Activated CD4-positive, alpha-beta T cell treated with anti-CD3 and anti-CD28 coated beads, Interleukin-2, amount 50 U/mL, for 4 hours (primary cell): Measurements from ENCODE around the gene AP3D1.

Source experiments
- DNase-seq, 2 experiments: peaks; one replicate each; pipeline ENCODE4 v3.0.0-alpha.2; 2020

AP3D1 gene

DNA sequence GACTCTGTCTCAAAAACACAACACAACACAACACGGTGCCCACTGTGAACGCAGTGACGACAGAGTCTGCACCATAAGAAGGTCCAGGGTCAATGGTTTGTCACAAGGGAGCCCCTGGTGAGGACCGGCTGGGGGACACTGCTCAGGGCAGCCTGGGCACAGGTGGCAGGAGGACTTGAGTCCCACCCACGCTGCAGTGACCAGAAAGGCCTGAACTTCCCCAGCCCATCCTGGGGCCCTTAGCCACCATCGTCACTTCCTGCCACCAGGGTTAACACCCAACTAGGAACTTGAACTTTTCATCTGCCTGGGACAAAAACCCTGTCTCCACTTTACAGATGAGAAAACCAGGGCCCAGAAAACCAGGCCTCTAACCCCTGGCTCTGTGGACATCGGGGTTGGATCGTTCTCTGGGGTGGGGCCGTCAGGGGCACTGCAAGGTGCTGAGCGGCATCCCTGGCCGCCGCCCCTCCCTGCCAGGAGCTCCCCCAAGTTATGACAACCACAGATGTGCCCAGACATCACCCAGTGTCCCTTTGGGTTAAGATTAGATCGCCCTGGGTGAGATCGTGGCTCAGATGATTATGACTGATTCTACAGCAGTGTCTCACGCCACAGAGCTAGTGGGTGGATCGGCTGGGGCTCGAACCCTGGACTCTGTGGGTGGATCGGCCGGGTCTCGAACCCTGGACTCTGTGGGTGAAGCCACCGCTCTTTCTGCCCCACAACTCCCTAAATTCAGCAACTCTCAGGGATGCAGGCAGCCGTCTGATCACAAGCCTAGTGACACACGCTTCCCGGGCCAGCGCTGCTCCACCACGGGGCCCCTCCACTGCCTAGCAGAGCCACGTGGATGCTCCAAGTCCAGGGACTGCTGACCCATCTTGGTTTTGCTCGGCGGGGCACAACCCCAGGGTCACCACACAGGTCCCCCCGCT is 69.2 kb downstream of the AP3D1 start:
- DNase-seq = no peak

DNA sequence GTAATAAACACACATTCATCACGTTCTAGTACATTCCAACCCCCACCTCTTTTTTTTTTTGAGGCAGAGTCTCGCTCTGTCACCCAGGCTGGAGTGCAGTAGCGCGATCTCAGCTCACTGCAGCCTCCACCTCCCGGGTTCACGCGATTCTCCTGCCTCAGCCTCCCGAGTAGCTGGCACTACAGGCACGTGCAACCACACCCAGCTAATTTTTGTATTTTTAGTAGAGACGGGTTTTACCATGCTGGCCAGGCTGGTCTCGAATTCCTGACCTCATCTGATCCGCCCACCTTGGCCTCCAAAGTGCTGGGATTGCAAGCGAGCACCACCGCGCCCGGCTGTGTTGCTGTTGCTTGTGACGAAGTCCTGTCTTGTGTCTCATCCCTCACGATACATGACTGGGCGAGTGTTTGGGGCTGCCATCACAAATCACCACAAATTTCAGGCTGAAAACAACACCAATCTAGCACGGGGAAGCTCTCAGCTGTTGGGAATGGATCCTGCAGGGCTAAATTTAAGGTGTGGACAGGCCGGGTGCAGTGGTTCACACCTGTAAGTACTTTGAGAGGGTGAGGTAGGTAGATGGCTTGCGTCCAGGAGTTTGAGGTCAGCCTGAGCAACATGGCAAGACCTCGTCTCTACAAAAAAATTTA is 70.9 kb downstream of the AP3D1 start:
- DNase-seq = no peak

- DNase-seq = no peak
These were observed 71.5 kb downstream of the AP3D1 start for GRCh38 chr19:2079865-2080301.

GRCh38 chr19:2079076-2079864 is 72.1 kb downstream of the AP3D1 start:
- DNase-seq = no peak

- no peak for DNase-seq
These were observed 73.3 kb downstream of the AP3D1 start for GRCh38 chr19:2077833-2078619.

DNA sequence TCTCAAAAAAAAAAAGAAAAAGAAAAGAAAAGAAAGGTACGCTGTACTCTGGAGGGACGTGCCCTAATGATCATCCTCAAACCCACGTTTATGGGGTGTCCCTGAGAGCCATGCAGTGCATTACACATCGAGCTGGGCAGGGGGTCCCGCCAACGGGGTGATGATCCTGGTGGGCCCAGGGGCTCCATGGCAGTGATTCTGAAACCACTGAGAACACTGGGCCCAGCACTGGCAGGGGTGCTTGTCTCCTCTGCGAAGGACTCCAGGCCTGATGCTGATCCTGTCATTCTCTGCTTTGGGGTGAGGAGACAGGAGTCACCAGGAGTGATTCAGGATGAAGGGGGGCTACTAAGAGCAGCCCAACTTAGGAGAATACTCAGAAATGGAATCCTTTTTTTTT is 74.0 kb downstream of the AP3D1 start:
- no peak for DNase-seq

DNA sequence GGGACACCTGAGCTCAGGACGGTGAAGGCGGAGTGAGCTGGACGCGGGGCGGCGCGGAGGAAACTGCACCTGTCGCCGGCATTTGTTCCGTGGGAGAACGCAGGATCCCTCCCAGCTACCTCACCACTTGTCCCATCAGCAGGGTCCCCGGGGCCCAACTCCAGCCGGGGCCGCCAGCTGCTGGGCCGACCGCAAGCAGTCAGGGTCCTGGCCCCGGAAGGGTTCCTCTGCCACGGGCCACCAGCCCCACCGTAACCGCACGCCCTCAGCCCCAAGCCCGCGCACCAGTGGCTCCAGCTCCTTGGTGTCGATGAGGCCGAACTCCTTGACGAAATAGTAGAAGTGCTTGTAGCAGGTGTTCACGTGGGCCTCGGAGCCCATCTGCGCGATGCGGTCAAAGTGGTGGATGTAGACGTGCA is 74.8 kb downstream of the AP3D1 start:
- DNase-seq = no peak

DNA sequence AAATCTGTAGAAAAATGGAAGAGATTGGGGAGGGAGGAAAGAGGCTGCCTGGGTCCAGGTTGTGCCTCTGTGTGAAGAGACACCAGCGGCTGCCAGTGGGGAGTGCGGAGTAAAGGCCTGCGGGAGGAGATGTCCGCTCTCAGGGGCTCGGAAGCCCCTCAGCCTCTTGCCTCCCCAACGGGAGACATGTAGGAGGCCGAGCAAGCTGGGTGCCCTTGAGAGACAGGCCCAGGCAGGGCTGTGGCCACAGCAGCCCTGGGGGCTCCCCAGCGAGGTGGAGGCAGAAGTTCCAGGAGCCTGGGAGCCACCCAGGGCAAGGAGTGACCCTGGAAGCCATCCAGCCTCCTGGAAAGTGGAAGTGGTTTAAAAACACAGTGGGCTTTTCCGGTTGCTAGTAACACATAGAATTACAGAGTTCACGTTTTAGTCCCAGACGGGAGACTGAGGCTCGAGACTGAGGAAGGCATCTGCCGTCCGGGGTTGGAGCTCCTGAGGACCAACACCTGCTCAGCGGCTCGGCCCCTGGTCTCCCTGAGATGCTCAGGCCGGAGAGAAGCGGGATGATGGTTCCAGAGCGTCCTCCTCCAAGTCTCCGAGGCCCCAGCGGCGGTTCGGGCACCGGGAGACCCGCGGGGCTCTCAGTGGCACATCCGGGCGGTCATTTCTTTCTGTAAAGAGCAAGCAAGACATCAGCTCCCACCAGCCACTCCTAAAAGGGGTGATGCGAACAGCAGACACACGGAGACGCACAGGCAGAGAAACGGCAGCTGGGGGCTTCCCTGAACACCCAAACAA is 78.4 kb downstream of the AP3D1 start:
- no peak for DNase-seq

DNA sequence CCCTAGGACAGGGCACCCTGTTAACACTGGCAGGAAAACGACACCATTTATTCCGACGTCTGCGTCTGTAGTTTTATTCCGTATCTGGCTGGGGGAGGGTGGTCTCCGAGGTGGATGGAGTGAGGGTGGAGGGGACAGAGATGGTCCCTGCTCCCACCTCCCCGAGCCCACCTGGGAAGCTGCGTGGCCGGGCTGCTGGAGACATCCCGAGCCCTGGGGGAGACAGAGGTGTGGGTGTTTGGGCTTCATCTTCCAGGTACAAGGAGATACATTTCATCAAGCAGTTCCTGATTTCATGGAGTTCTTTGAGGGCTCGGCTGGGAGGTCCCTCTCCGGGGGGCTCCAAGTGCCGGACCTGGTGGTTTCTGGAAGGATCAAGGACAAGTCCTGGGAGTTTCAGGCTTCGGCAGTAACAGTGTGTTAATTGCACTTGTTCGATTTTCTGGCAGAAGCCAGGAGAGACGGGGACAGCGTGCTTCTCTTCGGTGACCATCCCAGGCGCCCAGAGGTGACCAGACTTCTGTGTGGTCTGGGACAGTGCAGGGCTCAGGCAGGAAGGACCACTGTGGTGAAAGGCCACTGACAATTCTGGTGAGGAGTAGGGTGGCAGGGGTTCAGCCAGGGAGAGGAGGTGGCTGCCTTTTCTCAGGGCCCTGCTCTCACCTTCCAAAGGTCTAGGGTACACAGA is 80.2 kb downstream of the AP3D1 start:
- DNase-seq = no peak

- DNase-seq = no peak
These were observed 80.9 kb downstream of the AP3D1 start for GRCh38 chr19:2070436-2070827.

GRCh38 chr19:2064788-2065524 is 86.4 kb downstream of the AP3D1 start:
- DNase-seq = no peak

- no peak for DNase-seq
These were observed 87.0 kb downstream of the AP3D1 start for GRCh38 chr19:2064395-2064787.

GRCh38 chr19:2063824-2064223 is 87.5 kb downstream of the AP3D1 start:
- DNase-seq = no peak

GRCh38 chr19:2062770-2063169 is 88.6 kb downstream of the AP3D1 start:
- no peak for DNase-seq

DNA sequence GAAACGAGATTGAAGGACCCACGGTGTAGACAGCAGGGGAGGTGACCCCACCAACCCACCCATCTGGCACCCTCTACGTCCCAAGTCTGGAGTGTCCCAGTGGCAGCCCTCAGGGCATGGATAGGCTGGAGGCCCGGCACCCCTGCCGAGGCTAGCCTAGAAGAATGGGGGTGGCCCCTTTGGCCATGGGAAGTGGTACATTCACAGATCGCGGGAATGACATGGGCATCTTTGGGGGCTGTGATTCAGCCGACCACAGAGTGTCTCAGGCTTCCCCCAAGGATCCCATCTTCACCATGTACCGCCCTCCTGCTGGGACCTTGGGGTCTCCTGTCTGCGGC is 89.0 kb downstream of the AP3D1 start:
- DNase-seq = no peak

DNA sequence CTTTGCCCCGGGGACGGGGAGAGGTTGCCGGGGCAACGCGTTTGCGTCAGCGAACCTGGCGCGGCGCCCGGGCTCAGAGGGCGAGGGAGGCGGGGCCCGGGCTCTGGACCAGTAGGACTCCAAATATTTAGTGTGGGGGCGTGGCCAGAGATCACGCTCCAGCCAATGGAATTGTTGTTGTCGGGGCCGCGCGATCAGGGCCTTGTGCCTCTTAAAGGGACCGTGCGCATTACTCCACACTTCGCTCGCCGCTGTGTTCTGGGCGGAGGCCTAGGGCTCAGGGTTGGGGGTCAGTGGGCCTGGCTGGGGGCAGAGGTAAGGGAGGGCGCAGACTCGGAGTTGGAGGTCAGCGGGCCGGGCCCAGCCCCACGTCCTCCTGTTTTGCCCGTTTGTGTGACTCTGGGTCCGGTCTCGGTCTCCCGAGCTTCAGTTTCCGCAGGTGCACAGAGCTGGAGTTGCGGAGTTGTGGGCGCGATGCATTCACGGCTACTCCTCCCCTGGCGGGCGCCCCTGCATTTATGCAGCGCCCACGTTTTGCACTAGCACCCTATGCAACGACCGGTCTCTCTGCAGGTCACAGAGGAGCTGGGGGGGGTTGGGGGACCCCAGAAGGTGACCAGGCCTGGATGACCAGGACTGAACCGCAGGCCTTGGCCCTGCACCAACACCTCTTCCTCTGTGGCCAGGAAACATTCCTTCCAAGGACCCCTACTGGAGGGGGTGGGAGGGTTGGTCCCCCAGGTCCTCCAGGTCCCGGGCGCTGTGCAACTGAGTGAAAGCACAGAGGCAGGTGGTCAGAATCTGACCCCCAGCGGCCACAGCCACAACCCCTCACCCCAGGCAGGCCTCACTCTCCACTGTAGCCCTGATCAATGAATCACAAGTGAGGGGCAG is 89.6 kb downstream of the AP3D1 start:
- peak; percentile 99 for DNase-seq

GRCh38 chr19:2060884-2061494 is 90.4 kb downstream of the AP3D1 start:
- peak in 1 of 2 experiments; percentile 34 for DNase-seq

DNA sequence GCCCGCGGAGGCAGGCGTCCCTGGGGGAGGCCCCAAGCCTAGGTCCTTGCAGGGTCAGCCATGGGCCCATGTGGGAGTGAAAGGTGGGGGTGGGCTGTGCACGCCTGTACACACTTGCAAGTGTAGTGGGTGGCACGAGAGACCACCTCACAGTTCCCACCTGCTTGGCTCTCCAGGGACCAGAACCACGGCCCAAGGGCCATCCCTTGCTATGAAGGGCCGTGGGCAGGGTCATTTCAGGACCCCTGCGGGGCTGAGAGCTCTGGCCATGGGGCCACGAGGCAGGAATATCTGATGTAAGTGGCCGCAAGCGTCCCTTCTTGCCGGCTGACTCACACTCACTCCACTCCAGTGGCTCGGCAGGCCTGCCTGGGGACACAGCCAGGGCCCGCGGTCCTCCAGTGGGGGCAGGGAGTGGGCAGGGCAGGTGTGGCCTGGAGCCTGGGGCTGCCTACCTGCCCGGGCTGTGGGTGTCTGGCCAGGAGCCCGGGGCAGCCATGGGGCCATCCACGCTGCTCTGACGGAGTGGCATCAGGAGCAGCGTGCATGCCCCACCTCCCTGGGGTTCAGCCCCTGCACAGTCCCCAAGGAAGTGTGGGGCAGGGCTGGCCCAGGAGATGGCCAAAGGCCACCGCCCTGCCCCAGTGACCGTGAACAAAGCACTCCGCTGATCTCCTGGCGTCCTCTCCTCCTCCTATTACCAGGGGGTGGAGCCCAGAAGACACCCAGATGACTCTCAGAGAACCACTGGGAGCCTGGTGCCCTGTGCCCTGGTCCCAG is 91.8 kb downstream of the AP3D1 start:
- DNase-seq = no peak
